HFF-Myc (cell line): ENCODE data around the gene NEMP2.

ENCODE experiments used
- DNase-seq: peaks from one replicate; pipeline ENCODE4 v3.0.0-alpha.2; 2011; ENCODE audit warnings: low read depth; ENCODE audit errors: extremely low read depth
- H3K4me3 ChIP-seq: replicated peaks from 2 replicates; pipeline ENCODE4 v1.5.1; 2011; ENCODE audit warnings: low read depth, mild to moderate bottlenecking, control low read depth, low read length
- TF ChIP-seq, protein P1 (sequence below): IDR thresholded peaks from 2 replicates; pipeline ENCODE4 v1.5.1; 2012; ENCODE audit warnings: mild to moderate bottlenecking, low read depth, low read length, control low read depth; ENCODE audit errors: missing control alignments

NEMP2 gene

DNA sequence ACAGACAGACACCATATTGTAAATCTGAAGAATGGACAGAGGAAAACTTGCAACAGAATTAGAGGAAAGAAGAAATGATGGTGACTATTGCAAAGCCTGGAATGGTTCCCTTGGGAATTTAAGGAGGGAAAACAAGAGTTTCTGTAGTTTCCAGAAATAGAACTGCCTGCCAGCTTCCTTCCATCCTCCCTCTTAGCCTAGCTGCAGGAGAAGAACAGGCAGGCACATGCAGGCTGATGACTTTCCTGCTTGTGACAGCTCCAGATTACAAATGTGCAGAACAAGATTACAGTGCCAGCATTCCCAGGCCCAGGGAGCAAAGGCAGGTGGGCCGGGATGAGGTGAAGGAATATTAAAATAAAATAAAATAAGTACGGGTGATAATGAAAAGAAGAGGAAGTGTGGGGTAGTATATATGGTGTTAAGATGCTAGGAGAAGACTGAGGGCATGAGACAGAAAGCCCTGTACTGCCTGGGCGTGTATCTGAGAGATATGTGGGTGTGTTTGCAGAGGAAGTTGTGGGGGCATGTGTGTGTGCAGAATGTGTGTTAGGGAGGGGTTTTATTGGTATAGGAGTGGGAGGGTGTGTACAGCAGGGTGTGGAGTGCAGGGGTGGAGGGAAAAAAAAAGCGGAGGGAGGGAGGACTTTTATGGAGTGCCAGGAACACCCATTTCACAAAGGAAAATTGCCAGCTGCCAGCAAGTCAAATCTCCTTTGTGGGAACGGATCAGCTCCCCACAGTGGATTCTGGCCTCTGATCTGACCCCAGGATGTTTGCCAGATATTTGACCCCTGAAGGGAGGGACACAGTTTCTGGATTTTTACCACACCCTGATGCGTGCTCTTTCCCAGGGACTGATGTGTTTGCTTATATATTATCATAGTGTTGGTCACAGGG is 43.9 kb upstream of the NEMP2 start:
- TF ChIP-seq, protein P1, sequence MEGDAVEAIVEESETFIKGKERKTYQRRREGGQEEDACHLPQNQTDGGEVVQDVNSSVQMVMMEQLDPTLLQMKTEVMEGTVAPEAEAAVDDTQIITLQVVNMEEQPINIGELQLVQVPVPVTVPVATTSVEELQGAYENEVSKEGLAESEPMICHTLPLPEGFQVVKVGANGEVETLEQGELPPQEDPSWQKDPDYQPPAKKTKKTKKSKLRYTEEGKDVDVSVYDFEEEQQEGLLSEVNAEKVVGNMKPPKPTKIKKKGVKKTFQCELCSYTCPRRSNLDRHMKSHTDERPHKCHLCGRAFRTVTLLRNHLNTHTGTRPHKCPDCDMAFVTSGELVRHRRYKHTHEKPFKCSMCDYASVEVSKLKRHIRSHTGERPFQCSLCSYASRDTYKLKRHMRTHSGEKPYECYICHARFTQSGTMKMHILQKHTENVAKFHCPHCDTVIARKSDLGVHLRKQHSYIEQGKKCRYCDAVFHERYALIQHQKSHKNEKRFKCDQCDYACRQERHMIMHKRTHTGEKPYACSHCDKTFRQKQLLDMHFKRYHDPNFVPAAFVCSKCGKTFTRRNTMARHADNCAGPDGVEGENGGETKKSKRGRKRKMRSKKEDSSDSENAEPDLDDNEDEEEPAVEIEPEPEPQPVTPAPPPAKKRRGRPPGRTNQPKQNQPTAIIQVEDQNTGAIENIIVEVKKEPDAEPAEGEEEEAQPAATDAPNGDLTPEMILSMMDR, result no peak
- no peak overlapping the region for H3K4me3 ChIP-seq
- DNase-seq, result peak; percentile 53

DNA sequence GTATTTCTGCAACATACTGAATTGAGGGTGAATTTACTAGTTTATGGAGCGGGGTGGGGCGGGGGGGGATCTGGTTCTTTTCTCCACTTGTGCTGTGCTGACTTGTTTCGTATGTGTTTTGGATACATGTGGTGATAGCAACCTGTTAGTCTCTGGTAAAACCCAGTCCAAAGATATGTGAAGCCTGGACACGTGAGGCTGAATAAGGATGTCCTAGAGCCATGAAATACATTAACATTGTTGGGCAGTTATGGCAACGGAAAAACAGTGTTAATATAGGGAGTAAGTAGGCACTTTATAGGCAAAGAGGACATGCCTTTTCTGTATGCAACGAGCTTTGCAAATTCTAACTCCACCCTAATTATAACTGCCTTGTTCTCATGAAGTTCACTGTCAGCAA is 42.1 kb upstream of the NEMP2 start:
- no peak overlapping the region for H3K4me3 ChIP-seq
- no peak for DNase-seq
- TF ChIP-seq, protein P1, result no peak

DNA sequence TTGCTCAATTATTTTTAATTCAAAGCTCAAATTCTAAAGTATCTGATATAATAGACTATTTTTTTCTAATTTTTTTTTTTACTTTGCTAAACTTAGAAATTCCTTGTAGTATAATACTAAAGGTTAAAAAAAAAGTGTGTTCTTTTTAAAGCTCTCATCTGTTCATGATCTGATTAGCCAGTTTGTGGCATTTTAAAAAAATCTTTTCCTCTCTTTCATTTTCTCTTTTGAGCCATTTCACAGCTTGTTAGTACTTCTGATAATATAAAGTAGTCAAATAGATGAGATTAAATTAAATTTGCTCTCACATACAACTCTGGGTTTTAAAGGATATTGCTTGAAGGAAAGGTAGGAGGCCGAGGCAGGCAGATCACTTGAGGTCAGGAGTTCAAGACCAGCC is 40.7 kb upstream of the NEMP2 start:
- TF ChIP-seq, protein P1, result no peak
- no peak for DNase-seq

DNA sequence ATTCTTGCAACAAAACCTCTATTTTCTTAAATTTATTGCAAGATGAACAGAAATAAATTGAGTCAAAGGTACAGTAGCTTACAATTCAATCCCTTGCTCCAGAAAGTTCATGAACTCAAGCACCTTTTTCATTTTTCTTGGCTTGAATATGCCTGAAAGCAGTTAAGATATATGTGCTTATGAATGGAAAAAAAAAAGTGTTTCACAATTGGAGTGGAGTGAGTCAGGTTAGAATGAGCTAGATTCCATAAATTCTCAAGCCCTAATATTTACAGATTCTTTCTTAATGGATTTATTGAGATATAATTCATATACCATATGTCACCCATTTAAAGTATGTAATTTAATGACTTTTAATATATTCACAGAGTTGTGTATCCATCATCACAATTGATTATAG is 39.6 kb upstream of the NEMP2 start:
- TF ChIP-seq, protein P1, result no peak
- H3K4me3 ChIP-seq, result no peak overlapping the region
- no peak for DNase-seq

More for the DNA sequence above, 40.7 kb upstream of the NEMP2 start:
- H3K4me3 ChIP-seq, result no peak overlapping the region

DNA sequence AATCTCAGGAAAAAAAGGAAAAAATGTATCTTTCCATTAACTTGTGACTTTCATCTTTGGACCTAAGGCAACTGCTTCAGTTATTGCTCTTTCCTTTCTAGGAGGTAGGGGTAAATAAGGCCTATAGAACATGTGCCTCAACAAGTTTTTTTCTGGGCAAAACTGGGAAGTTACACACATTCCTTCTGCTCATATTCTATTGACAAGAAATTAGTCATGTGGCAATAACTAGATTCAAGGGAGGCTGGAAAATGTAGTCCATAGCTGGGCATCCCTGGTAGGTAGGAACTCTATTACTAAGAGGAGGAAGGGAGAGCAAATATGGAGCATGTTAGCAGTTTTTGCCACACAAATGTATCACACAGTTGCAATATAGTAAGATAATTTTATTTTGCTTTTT is 37.7 kb upstream of the NEMP2 start:
- TF ChIP-seq, protein P1, result no peak
- H3K4me3 ChIP-seq, result no peak overlapping the region
- DNase-seq, result no peak

DNA sequence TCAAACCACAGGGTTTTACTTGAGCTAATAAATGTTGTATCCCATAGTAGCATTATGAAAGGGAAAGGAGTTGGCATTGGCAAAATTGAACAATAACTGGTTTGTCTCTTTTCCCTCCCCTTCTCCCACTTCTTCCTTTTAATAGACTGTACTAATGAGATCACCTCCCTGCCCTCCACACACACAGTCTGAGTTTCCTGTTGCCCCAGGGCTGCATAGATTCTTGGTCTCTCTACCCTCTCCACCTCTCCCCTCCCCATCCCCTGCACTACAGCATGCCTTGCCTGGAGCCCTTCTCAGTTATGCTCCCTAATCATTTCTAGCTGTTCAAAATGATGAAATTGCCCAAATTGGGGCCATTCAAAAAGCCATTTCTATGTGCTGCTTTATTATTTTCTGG is 37.2 kb upstream of the NEMP2 start:
- TF ChIP-seq, protein P1, result no peak
- no peak overlapping the region for H3K4me3 ChIP-seq
- no peak for DNase-seq
